AG09319 (cell line): ENCODE measurements around the gene XCL1.
A peak's percentile ranks its signal among the peaks of the same experiment; 100 is the strongest.
"Not testable (repeated sequence)": the region's sequence is repeated elsewhere in the genome, so short reads cannot be mapped to it uniquely, and the experiment has no call there.

Source experiments
- DNase-seq: peaks from one replicate; pipeline ENCODE4 v3.0.0-alpha.2; 2010; ENCODE audit warnings: low read depth; ENCODE audit errors: extremely low read depth
- TF ChIP-seq, protein P1 (sequence below): IDR thresholded peaks from 2 replicates; pipeline ENCODE4 v1.5.1; 2011; ENCODE audit warnings: low read depth, mild to moderate bottlenecking, inconsistent platforms, low read length, moderate library complexity

XCL1 gene

DNA sequence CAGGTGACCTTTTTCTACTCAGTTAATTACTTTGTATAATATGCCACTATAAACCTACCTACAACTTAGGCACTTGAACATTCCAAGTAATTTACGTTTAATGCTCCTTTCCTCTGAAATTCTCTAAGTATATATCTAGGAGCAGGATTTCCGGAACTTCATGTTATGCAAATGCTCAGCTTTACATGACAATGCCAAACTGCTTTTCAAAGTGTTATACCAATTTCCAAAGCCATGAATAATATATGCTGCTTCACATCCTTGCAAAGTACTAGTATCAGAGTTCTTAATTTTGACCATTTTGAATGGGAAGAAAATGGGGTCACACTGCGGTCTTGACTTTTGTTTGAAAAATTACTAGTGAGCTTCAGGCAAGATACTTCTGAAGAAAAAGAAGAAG is 5.8 kb upstream of the XCL1 start:
- TF ChIP-seq, protein P1, sequence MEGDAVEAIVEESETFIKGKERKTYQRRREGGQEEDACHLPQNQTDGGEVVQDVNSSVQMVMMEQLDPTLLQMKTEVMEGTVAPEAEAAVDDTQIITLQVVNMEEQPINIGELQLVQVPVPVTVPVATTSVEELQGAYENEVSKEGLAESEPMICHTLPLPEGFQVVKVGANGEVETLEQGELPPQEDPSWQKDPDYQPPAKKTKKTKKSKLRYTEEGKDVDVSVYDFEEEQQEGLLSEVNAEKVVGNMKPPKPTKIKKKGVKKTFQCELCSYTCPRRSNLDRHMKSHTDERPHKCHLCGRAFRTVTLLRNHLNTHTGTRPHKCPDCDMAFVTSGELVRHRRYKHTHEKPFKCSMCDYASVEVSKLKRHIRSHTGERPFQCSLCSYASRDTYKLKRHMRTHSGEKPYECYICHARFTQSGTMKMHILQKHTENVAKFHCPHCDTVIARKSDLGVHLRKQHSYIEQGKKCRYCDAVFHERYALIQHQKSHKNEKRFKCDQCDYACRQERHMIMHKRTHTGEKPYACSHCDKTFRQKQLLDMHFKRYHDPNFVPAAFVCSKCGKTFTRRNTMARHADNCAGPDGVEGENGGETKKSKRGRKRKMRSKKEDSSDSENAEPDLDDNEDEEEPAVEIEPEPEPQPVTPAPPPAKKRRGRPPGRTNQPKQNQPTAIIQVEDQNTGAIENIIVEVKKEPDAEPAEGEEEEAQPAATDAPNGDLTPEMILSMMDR, result no peak
- no peak for DNase-seq

DNA sequence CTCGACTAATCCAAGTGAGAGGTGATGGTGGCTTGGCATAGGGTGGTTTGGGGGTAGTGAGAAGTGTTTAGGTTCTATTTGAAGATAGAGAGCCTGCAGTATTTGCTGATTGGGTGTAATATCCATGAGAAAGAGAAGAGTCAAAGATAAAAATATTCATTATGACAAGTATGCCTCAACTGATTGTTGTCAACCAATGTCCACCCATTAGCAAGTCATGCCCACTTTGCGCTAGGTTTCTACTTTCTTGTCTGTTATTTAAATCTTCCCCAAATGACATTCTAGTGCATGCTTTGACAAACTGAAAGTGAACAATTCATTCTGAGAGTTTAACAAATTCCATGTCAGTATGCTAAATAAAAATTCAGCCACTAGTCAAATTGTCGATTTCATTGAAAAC is 3.8 kb upstream of the XCL1 start:
- DNase-seq, result no peak
- TF ChIP-seq, protein P1, result no peak

DNA sequence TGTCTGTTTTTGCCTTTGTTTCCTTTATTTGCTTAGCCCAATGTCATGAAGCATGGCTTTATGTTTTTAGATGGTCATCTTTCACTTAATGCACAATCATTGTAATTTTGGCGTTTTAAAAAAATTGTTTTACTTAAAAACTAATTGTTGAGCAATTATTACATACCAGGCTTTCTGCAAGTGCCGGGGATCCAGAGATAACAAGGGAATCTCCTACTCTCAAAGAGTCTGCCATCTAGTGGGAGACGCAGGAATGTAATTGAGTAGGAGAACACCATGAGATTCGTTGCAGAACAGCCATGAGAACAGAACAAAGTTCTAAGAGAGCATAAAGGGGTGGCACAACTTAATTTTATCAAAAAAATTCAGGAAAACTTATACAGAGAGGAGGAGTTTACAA is 2.2 kb upstream of the XCL1 start:
- TF ChIP-seq, protein P1, result peak; percentile 42
- DNase-seq, result peak; percentile 18

DNA sequence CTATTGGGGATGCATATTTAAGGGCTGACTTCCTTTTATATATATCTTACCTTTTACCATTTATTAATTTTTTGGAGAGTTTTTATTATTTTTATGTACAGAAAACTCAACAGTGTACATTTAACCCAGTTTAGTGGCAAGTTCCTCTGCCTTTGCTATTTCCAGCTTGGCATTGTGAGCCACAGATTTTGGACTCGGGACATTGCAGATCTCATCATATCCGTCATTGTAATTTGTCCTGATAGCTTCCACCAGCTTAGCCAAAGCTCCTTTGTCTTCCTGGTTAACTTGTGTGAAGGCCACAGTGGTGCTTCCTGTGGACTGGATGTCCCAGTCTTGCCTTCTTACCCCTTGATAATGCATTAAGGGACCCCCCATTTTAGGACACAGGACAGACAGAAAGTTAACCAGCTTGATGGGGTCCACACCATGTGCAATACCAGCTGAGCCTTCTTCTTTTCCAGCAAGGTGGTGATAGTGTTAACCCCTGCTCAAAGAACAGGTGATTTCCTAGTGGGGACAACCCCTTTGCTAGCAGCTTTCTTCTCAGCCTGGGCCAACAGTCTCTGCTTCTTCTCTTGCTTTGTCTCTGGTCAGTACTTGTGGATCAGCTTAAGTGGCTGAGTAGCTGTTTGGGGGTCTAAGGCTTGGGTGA is 2.3 kb downstream of the XCL1 start:
- DNase-seq, result not testable (repeated sequence)

DNA sequence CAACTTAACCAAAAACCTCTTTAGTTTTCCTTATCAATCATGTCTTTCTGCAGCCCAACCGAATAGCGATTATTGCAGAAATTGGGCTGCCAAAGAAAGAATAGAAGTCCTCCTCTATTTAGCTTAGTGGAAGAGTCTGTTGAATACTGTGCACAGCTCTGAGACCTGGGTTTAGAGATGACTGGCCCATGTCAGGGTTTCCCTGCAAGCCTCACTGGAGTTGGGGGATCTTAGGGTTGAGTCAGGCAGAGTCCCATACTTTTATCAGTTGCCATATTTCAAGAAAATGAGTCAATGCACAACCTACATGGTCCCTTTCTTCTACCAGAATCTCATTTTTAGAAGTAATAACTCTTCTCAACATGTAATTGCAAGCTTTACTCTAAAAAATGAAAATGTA is 3.9 kb downstream of the XCL1 start:
- not testable (repeated sequence) for DNase-seq

DNA sequence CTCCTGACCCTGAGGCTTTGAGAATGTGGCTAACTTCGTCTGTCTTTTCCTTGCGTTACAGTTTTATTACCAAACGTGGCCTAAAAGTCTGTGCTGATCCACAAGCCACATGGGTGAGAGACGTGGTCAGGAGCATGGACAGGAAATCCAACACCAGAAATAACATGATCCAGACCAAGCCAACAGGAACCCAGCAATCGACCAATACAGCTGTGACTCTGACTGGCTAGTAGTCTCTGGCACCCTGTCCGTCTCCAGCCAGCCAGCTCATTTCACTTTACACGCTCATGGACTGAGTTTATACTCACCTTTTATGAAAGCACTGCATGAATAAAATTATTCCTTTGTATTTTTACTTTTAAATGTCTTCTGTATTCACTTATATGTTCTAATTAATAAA is 4.6 kb downstream of the XCL1 start:
- DNase-seq, result not testable (repeated sequence)

DNA sequence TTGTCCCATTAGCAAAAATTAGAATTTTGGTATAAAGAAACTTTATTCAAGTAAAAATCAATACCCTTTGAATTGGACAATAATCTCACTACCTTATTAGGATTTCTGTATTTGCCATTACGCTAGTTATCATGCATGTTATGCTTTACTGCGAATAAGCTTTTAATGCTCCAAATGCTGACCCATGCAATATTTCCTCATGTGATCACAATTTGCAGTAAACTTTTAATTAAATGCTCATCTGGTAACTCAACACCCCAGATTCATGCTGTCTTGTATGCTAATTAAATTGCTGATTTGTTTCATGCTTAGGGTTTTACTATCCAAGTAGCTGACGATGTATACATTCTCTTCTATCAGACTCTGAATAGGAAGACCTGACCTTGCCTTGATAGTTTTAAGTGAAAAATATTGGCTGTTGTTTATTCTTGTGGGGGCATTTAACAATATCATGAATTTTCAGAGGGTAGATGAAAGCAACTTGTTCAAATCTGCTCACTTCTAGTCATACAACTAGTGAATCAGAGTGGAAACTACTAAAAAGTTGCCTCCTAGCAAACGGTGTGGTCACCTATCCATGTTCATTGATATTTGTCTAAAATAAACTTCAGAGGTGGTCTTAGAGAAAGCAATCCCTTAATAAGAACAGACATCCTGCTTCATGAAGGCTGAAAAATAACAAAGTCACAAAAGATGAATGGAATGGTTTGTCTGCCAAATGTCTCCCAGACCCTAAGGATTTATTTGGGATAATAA is 5.6 kb downstream of the XCL1 start:
- TF ChIP-seq, protein P1, result no peak
- DNase-seq, result no peak

DNA sequence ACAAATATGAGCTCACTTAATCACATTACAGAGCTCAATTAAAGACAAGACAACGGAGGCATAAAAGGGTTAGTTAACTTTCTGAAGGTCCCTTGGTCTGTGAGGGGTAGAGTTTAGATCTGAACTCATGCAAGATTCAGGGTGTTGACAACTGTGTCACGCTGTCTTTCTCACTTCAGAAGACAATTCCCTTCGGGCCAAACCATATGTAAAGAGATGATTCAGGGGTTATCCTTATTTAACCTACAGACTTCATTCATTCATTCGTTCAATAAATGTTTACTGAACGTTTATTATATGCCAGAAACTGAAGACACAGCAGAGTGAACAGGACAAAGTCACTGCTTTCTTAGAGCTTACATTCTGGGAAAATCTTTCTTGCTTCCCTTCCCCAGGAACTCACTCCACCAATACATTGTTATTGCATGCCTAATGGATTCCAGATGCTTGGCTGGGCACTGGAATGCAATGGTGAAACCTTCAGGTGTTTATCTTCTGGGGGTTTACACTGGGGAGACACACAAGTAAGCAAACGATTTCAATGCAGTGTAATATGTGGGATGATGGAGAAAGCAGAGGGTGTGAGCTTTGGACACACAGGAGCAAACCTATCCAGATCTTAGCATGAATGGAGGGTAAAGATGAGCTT is 6.4 kb downstream of the XCL1 start:
- peak; percentile 30 for DNase-seq
- TF ChIP-seq, protein P1, result no peak

DNA sequence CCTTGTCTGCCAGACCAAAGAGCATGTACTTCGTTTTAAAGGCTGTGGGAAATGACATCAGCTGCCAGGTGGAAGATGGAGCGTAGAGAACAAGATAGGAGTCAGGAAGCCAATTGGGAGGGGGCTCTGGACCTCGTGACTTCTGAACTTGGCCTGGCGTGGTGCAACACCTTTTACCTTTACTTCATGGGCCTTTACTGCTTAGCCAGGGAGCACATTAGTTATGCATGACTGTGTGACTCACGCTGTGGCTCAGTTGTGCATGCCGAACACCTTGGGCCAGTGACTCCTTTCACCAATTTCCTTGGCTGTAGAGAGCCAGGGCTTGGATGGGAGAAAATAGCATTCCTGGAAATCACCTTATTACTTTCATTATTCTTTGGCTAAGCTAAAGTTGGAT is 7.2 kb downstream of the XCL1 start:
- no peak for DNase-seq
- TF ChIP-seq, protein P1, result no peak
